Fibroblast of skin of back (primary cell): Measurements from ENCODE around the gene NOL4L.

Experiments used
- DNase-seq: peaks from one replicate; pipeline ENCODE4 v3.0.0-alpha.2; 2013

The NOL4L gene

DNA sequence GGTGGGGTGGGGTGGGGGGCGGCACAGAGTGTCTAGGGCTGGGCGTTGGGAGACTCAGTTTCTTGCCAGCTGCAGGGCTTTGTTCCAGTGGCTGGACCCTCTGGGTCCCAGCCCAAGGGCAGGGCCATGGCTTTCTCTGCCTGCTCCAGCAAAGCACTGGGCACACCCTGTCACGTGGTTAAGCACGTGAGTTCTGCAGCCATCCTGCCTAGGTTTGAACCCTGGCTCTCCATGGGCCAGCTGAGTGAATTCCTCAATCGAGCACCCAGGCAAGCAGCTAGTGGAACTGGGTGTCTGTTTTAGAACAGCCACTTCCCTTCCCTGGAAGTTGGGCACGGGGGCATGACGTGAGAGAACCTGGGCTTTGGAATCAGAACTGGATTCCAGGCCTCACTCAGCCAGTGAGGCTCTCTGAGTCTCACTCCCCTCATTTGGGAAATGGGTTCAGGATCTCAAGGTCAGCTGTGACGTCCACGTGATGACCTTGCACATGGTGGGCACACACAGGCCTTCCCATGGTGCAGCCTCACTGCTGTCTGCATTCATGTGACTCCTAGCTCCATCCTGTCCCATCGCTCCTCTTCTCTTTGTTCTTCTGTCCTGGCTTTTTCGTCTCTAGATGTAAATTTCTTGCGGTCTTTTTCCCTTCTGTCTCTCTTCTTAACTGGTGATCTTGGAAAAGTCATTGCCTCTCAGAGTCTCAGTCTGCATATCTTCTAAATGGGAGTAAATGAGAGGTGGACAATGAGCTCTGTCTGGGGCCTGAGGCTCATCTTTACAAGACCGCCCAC is 45.9 kb downstream of the NOL4L start:
- no peak for DNase-seq

DNA sequence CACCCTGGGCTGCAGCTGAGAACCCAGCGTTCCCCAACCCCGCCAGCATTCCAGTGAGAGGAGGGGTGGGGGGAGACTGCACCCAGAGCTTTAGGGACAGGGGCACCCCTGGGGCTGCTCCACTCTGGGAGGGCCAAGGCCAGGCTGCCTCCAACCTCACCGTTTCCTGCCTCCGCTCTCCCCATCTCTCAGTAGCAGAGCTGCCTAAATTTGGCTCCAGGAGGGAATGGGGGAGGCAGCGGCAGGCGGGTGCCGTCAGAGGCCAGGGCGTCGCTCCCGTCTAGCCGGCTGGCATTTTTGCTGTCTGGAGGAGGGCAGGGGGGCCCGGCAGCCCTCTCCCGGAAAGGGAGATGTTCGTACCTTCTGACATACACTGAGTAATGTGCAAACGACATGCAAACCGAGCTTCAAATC is 46.6 kb downstream of the NOL4L start:
- DNase-seq: peak; percentile 62

DNA sequence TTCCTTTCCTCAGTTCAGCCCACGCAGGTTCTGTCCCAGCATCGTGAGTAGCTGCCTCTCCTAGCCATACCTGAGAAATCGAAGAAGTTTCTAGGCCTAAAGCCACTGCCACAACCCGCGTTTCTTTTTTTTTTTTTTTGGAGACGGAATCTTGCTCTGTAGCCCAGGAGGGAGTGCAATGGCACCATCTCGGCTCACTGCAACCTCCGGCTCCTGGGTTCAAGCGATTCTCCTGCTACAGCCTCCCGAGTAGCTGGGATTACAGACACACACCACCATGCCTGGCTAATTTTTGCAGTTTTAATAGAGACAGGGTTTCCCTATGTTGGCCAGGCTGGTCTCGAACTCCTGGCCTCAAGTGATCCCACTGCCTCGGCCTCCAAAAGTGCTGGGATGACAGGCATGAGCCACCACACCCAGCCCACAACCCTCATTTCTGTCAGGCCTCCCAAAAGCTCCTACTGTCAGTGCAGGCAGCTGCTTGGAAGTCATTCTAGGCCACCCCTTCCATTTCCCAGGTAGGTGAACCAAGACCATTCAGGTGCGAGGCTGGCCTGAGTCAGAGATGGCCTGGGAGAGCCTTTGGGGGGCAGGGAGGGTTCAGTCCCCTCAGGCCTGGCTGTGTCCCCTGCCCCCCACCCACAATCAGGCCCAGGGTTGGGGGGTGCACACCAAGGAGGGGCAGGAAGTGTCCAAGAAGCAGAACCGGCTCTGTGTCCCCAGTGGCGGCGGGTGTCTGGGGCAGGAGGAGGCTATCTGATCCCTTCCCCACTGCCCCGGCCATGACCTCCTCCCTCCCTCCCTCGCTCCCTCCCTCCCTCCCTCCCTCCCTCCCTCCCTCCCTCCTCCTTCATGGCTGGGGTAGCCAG is 47.2 kb downstream of the NOL4L start:
- no peak for DNase-seq

DNA sequence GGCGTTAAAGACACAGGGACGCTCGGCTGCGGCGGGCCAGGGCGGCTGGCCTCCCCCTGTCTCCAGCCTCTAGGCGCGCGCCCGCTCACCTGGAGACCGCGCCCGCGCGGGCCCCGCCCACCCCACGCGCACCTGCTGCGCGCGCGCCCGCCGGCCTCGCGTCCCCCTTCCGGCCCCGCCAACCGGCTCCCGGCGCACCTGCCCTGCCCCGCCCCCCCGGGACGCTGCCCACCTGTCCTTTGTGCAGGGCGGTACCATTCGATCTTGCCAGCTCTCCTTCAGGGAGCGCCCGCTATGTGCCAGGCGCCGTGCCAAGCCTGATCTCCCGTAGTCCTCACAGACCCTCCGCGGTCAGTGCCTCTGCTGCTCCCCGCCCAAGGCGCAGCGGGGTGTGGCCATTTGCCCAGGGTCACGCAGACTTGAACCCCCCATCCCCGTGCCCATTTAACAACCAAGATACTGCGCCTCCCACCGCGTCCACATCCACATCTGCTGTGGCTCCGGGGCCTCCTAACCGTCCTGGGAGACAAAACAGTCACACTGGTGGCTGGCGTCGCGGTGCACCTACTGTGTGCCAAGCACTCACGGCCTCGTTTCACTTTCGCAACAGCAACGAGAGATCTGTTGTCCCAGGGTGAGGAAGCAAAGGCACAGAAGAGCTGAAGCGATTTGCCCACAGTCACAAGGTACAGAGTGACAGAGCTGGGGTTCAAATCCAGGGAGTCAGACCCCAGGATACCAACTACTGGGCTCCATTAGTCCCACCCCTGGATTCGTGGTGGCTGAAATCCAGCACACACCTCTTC is 48.1 kb downstream of the NOL4L start:
- no peak for DNase-seq

DNA sequence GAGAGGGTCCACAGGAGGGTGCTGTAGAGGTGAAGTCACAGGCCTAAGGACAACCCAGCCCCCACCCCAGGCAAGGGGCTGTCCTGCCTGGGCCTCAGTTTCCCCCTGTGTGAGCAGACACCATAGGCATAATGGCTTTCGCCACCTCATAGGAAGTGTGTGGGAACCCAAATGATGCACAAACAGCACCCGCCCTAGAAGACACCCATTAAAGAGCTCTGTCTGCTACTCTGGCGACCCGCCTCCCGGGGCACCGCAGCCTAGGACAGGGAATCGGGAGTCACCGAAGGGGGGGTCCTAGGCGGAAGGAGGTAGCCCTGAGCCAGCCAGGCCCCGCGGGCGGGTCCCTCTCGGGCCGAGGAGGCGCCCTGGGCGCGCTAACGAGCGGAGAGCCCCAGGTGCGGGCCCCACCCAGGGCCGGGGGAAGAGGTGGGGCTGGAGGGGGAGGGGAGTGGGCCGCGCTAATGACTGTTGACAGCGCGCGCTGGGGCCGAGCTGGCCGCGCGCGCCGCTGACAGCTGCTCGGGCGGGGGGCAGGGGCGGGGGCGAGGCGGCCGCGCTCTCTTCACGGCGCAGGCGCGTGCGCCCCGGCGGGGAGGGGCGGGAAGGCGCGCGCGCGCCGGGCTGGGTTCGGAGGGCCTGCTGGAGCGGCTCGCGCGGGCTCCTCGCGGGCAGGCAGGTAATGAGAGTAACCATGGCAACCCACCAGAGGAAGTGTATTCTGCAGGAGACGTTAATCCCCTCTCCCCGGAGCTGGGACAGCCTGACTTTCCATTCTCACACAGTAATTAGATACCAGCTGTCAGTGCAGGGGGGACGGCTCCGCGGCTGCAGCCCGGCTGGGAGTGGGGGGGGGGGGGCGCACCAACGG is 48.9 kb downstream of the NOL4L start:
- no peak for DNase-seq

DNA sequence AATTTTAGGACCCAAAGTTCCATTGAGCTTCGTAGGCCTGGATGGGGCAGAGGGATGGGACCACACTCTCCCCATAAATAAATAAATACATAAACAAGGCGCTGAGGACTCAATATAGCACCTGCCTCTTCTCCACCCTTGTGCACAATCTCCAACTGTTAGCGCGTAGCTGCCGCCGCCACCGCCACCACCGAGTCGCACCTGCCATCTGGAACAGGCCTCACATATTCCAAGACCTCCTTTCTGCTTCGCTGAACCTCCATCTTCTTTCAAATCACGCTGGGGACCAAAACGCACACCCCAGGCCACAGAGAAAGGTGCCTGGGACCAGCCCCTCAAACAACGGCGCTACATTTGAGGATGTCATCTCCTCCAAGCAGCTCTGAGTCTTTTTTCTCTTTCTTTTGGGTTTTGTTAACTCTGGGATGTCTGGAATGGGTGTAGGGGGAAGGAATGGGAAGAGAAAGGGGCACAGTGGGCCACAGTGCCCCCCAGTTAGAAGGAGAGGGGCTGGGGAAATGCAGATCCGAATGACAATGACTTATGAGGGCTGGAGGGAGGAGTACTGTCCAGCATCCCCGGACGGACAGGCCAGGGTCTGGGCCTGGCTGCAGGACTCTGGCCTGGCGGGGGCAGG is 49.7 kb downstream of the NOL4L start:
- DNase-seq: no peak

DNA sequence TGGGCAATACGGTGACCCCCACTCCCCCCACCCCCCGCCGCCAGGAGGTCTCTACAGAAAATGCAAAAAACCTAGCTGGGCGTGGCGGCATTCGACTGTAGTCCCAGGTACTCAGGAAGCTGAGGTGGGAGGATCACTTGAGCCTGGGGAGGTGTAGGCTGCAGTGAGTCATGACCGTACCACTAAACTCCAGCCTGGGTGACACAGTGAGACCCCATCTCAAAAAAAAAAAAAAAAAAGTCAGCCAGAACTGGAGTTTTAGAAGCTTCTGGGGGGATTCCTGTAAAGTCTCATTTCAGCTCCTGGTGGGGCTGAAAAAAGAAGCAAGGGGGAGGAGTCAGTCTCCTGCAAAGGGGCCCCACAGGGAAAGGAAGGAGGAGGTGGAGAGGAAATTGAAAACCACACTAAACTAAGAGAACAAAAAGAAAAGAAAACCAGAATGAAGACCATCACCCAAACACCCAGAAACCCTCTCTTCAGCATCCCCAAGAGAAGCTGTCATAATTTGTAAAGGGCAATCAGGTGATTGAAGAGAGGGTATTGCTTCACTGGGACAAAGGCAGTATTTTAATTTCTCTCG is 50.4 kb downstream of the NOL4L start:
- DNase-seq: no peak

DNA sequence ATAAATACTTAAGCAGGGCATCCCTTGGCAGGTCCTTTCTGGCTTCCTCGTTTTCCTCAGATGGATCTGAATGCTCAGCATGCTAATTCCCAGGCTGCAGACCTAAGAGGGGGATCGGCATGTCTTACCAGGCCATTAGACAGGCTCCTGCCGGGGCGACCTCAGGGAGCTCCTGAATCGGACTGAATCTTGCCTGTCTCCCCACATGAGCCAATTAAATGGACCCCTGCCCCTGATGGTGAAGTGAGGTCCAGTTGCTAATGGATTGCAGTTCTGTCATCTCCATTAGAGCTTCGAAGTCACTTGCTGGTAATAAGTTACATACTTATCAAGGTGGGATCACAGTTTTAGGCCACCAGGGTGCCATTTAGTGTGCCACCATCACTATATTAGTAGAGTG is 51.4 kb downstream of the NOL4L start:
- no peak for DNase-seq

DNA sequence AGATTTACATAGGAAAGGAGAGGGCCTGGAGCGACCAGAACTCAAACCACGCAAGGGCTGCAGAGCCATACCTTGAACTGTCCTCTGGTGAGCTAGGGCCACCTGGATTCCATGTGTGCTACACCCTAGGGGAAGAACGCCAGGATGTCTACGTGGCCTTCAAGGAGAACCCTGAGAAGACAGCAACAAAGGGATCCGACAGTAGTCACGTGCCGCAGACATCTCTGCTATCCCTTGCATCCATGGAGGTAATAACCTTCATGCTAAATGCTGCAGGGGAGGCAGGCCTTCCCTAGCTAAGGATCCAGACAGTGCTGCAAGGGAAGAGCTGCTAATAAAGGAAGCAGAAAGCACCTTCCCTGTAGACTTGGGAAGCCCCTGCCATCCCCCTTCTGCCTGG is 52.9 kb downstream of the NOL4L start:
- no peak for DNase-seq

DNA sequence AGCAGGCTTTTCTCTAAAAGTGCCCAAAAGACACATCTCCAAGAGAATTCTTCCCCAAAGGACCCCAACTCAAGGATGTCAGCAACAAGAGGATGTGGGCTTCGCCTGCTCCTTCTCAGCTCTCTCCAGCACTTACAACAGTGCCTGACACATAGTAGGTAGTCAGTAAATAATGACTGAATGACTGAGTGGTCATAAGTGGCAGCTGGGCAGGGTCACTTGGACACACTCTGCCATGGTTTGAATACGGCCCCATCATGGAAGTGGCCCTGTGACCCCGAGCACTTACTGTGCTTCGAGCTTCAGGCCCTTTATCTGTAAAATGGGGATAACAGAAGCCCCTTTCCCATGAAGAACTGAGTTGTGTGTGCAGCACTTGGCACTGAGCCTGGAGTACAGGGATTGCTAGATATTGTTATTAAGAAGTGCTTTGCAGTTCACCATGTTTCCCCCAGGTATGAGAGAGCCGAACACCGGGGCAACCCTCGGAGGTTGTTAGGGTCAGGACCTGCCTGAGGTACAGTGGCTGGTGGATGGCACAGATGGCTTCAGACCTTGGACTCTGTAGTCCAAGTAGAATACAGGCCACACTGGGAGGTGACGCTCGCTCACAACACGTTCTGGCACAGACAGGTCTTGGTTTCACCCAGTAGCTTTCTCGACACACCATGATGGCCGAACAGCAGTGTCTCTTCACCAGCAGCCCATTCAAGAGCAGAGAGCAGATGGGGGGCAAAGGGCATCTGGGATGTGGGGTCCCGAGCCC is 56.0 kb downstream of the NOL4L start:
- no peak for DNase-seq

DNA sequence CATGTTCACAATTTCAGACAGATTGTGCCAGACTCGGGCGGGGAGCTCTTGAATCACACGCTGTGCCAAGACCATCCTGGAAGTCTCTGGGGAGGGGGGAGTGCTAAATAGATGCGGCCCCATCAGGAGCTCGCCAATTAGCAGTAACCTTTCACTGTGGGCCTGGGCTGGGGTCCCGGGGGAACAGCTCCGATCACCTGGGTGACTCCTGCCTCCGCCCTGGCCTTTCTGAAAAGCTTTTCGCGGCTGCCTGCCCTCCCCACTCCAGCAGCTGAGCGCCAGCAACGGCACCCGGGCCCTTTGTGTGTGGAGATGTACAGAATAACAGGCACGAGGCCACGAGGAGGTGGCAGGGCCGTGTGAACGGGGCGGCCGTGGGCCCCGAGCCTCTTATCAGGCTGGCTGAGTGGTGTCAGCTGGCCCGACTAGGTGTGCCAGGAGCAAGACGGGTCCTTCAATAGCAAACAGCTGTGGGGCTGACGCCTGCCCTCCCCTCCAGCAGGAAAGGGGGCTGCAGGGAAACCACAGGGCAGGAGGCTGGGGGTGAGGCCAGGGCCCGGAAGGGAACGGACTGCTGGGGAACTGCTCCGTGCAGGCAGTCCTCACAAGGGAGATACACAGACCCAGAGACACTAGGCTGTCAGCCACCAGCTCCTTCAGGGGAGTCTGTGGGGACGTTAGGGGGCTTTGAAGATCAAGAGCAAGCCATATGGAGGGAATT is 56.8 kb downstream of the NOL4L start:
- DNase-seq: no peak

DNA sequence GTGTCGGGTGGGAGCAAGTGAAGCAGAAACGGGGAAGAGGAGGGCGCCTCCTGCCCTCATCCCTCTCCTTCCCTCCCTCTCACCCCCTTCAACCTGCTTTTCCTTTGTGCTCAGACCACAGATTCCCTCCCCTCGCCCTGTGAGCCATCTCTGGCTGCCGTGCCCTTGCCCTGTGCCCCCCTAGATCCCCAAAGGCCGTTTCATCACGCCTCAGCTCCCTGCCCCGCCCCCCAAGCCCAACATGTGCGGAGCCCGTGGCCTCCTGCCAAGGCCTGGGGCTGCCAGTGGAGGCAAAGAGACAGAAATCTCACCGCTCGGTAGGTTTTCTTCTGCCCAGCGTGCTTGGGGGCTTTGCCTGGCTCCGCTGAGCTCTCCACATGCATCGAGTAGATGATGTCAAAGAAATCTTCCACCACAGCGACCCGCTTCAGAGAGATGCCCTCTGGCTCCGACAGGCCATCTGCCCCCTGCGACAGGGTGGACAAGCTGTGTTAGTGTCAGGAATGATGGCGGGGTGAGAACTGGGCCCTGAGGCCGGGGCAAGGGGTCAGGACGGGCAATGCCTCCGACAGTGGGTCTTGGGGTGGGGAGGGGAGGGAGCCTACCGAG is 57.6 kb downstream of the NOL4L start:
- no peak for DNase-seq

DNA sequence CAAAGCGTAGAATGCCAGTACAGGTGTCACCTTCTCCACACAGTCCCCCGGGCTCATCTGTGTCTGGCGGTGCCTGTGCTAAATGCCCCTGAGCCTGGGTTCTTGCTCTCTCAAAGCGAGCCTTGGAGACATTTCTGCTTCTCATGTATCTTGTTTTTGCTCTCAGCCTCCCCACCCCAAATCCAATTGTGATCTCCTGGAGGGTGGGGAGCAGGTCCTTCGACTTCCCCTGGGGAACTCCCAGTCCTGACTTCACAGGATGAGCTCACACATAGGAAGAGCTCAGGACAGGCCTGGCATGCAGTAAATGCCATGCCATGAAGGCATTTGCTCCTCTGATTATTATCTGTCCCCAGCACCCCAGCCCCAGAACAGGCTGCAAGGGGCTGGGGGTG is 58.1 kb downstream of the NOL4L start:
- DNase-seq: no peak

DNA sequence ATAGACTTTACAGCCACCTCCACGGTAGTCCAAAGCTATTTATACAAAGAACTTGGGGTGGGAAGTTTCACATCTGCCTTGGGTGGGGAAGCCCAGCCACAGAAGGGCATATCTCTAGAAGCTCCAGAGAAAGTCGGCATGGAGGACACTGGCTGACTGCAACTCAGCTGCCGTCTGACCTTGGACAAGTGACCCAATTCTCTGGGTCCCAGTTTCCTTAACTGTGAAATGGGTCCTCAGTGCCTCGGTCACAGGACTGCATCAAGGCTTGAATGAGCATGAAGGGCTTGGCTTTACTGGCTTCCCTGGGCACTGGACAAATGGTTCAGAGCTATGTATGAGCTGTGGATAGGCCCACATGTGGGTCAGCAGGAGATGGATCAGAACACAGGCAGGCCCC is 58.6 kb downstream of the NOL4L start:
- no peak for DNase-seq

DNA sequence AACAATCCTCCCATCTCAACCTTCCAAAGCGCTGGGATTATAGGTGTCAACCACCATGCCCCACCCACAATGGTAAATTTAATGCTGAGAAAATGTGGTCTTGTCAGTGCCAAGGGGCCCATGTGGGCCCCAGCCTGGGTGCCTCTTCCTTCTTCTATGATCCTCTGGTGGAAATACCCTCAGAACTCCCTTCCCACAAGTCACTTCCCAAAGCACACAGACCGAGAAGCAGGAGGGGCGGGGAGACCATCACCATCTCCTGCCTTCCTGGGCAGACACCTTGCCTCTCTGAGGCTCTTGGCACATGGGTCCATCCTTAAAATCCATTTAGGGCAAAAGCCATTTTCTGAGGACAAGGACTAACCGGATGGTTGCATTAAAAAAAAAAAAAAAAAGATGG is 59.0 kb downstream of the NOL4L start:
- DNase-seq: no peak

DNA sequence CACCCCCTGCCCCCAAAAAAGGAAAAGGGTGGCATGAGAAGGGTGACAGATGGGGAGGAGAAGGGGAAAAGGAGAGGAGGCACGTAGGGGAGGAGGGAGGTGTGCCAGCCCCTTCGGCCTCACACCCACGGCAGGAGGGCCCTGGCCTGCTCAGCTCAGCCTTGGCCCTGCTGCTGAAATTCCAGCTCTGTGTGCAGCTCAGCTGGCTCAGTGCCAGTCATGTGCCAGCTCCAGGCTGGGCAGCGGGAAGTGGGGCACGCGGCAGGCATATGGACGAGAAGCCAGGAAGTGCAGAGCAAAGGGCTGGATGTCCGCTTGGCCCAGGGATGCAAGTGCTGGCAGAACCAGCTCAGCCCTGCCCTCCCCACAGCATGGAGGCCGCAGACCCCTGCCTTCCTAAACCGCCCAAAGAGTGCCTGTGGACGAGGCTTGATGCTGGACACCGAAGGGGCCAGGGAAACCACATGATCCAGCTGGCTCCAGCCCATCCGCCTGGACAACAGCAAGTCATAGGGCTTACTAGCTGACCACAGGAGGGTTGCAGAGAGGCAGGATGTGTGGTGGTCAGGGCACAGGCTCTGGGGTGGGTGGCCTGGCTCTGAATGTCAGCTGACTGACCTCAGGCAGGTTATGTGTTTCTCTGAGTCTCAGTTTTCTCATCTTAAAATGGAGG is 60.2 kb downstream of the NOL4L start:
- no peak for DNase-seq

DNA sequence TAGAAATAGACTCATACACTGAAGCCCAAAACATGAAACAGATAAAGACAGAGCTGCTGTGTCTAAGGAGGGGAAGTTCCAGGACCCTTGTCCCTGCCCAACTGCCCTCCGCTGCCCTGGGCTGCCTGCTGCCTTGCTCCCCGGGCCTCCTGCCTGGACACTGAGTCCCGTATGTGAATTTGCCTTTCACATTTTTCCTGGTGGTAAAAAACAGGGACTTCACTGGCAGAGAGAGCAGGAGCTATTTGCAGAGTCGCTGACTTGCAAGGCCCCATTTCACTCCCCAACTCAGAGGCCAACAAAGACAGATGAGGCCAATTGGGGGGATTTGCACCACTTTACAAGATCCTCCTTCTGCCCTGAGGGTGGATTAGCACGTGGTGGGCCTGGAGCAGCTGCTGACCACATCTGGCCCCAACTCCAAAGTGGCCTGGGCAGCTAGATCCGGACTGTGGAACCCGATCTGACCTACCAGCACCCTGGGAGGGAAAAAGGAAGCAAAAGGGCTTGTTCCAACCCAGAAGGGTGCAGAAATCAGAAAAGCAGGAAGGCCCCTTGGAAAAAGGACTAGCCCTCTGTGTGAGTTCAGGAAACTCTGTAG is 61.4 kb downstream of the NOL4L start:
- no peak for DNase-seq
